Dendritic cell treated with granulocyte-macrophage colony-stimulating factor and Interleukin-4, amounts not matched to agents 40 ng/mL and 50 ng/mL, for 4 days (primary cell): Measurements from ENCODE around the gene FOS.
"Not testable (repeated sequence)": the region's sequence is repeated elsewhere in the genome, so short reads cannot be mapped to it uniquely, and the experiment has no call there.

ENCODE experiments used
- H3K27ac Mint-ChIP-seq: one replicate; pipeline ENCODE4 v1.8.0; 2022; ENCODE audit warnings: mild to moderate bottlenecking, mixed read lengths
- H3K27me3 Mint-ChIP-seq: one replicate; pipeline ENCODE4 v1.8.0; 2022; ENCODE audit warnings: mild to moderate bottlenecking, mixed read lengths
- H3K36me3 Mint-ChIP-seq: one replicate; pipeline ENCODE4 v1.8.0; 2022; ENCODE audit warnings: low read depth, mixed read lengths
- H3K4me1 Mint-ChIP-seq: one replicate; pipeline ENCODE4 v1.8.0; 2022; ENCODE audit warnings: low read depth, mixed read lengths
- H3K4me3 Mint-ChIP-seq: one replicate; pipeline ENCODE4 v1.8.0; 2022; ENCODE audit warnings: mild to moderate bottlenecking, moderate library complexity, mixed read lengths
- H3K9me3 Mint-ChIP-seq: one replicate; pipeline ENCODE4 v1.8.0; 2022; ENCODE audit warnings: mixed read lengths
- intact Hi-C: fragments of 100-400 bp; cut with micrococcal nuclease; formaldehyde crosslinking; loops from one replicate; pipeline ENCODE4 v1.15.0; 2022

The FOS gene

GRCh38 chr14:75297411-75298040 is 18.9 kb downstream of the FOS start:
- intact Hi-C loops, result loop anchor here (2.0 to 10.0 kb wide), 3 partner anchors 15 to 120 kb away; partner anchors contain the start of gene TMED10

GRCh38 chr14:75298187-75298965 is 19.7 kb downstream of the FOS start:
- Mint-ChIP-seq H3K36me3 (no peaks in the 10 kb centered on the region), H3K27me3 (no peaks in the 10 kb centered on the region), H3K9me3 (no peaks in the 10 kb centered on the region), H3K27ac (peak overlapping the region; percentile 98), H3K4me1 (peaks cover 81% of the 10 kb centered on the region), H3K4me3 (peak overlapping the region; percentile 9)
- intact Hi-C loops, result loop anchor here (2.0 to 10.0 kb wide), 3 partner anchors 16 to 121 kb away; partner anchors contain the start of gene TMED10

More at GRCh38 chr14:75297411-75298040, 18.9 kb downstream of the FOS start:
- Mint-ChIP-seq H3K4me1 (peaks cover 76% of the 10 kb centered on the region), H3K36me3 (no peaks in the 10 kb centered on the region), H3K9me3 (no peaks in the 10 kb centered on the region), H3K27me3 (no peaks in the 10 kb centered on the region), H3K4me3 (no peak overlapping the region), H3K27ac (peak overlapping the region; percentile 98)

DNA sequence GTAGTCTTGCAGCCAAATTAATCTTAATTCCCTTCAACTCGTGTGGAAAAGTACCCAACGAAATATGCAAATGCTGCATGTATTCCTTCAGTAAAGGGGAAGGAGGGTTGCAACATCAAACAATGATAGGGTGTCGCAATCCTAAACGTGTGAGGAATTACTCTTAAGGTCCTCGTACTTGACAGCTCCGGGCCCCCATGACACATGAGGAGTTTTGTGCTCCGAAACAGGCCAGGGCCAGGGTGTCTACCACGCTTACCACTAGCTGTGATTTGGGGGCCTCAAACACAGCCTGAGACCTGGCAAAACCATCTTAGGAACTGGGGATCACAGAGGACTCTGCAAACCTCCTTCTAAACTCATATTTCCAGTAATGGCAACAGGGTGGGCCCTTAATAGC is 20.4 kb downstream of the FOS start:
- intact Hi-C loops, result loop anchor here (2.0 to 10.0 kb wide), 3 partner anchors 16 to 122 kb away; partner anchors contain the start of gene TMED10
- Mint-ChIP-seq H3K27ac (peak overlapping the region; percentile 98), H3K4me1 (peaks cover 81% of the 10 kb centered on the region), H3K9me3 (no peaks in the 10 kb centered on the region), H3K27me3 (no peaks in the 10 kb centered on the region), H3K36me3 (no peaks in the 10 kb centered on the region), H3K4me3 (peak overlapping the region; percentile 9)

GRCh38 chr14:75299576-75299975 is 20.9 kb downstream of the FOS start:
- intact Hi-C loops, result loop anchor here (2.0 to 10.0 kb wide), 3 partner anchors 17 to 122 kb away; partner anchors contain the start of gene TMED10
- no peaks in the 10 kb centered on the region for H3K27me3 Mint-ChIP-seq
- peak overlapping the region; percentile 98 for H3K27ac Mint-ChIP-seq
- H3K36me3 Mint-ChIP-seq, result no peaks in the 10 kb centered on the region
- no peaks in the 10 kb centered on the region for H3K9me3 Mint-ChIP-seq
- H3K4me1 Mint-ChIP-seq, result peaks cover 81% of the 10 kb centered on the region
- H3K4me3 Mint-ChIP-seq, result no peak overlapping the region

DNA sequence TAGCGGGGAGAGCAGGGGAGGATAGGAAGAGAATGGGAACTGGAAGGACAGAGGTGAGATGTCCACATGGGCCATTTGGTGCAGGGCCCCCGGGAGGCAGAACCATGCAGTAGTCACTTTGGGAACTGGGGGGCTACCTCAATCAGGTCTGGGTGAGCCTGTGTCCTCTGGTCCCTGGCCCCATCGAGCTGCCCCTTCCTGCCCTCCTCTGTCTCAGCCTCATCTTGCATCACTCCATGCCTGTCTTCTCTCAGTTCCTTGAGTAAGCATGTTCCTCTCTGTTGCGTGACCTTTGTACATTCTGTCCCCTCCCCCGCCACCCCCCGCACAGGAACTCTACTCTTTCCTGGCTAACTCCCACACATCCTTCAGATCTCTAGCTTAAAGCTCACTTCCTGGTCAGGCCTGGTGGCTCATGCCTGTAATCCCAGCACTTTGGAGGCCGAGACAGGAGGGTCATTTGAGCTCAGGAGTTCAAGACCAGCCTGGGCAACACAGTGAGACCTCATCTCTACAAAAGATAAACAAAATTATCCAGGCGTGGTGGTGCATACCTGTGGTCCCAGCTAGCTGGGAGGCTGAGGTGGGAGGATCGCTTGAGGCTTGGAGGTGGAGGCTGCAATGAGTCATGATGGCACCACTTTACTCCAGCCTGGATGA is 23.2 kb downstream of the FOS start:
- Mint-ChIP-seq H3K27me3 (no peaks in the 10 kb centered on the region), H3K9me3 (no peaks in the 10 kb centered on the region), H3K36me3 (no peaks in the 10 kb centered on the region), H3K4me1 (peaks cover 63% of the 10 kb centered on the region), H3K27ac (peak overlapping the region; percentile 84), H3K4me3 (peak overlapping the region; percentile 11)
- intact Hi-C loops, result loop anchor here (10.0 kb wide), 1 partner anchor 153 kb away; no protein-coding TSS in a partner anchor

DNA sequence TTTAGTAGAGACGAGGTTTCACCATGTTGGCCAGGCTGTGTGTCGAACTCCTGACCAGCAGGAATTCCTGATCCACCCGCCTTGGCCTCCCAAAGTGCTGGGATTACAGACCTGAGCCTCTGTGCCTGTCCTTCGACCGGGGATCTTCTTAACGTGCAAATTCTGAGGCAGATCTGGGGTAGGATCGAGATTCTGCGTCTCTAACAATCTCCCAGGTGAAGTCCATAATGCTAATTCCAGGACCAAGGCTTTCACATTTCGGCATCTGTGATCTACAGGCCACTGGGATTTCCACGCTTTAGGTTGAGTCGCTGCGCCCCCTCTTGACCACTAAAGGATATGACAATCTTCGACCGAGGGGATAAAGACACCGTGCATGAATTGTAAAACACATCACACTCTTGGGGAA is 24.8 kb downstream of the FOS start:
- H3K36me3 Mint-ChIP-seq, result no peaks in the 10 kb centered on the region
- H3K9me3 Mint-ChIP-seq, result no peaks in the 10 kb centered on the region
- peaks cover 58% of the 10 kb centered on the region for H3K4me1 Mint-ChIP-seq
- peak overlapping the region; percentile 9 for H3K4me3 Mint-ChIP-seq
- H3K27me3 Mint-ChIP-seq, result no peaks in the 10 kb centered on the region
- intact Hi-C loops, result loop anchor here (1.0 to 10.0 kb wide), 2 partner anchors 151 to 171 kb away; no protein-coding TSS in a partner anchor
- peak overlapping the region; percentile 84 for H3K27ac Mint-ChIP-seq

- H3K4me3 Mint-ChIP-seq, H3K36me3 Mint-ChIP-seq, H3K27me3 Mint-ChIP-seq, H3K9me3 Mint-ChIP-seq, H3K27ac Mint-ChIP-seq: not testable (repeated sequence)
- intact Hi-C loops, result loop anchor here (5.0 to 10.0 kb wide), 2 partner anchors 148 to 256 kb away; no protein-coding TSS in a partner anchor
- H3K4me1 Mint-ChIP-seq, result peaks cover 33% of the 10 kb centered on the region
These were observed 27.8 kb downstream of the FOS start for GRCh38 chr14:75306410-75306809.

DNA sequence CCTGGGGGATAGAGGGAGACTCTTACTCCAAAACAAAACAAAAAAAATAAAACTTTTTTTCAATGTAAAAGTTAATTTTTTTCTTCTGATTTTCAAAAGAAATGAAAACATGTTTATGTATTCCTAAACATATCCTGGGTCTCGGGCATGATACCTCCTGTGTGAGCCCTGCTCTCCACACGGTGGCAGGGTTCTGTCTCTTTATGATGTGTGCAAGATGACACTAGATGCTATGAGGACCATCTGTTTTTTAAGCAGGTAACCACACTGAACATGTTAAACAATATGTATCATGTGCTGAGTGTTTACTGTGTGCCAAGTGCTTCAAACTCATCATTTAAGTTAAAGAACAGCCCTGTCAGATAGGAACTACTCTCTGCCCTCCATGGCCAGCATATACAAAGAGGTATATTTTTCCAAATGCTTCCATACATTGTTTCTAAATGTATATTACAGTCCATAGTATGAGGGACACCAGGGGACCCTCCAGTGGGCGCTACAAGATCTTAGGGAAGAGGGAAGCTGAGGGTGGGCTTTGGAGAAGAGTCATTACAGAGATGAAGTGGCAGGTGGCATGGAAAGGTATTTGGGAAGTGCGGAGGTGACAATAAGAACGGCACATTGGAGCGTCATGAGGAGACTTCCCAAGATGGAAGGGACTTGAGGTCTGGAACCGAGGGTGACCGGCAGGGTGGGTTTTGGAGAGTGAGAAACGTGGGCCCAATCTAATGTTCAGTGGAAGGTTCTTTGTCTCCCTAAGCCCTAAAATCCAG is 28.5 kb downstream of the FOS start:
- intact Hi-C loops, result loop anchor here (5.0 to 10.0 kb wide), 2 partner anchors 148 to 255 kb away; no protein-coding TSS in a partner anchor
- H3K27me3 Mint-ChIP-seq, result no peaks in the 10 kb centered on the region
- no peaks in the 10 kb centered on the region for H3K9me3 Mint-ChIP-seq
- H3K36me3 Mint-ChIP-seq, result no peaks in the 10 kb centered on the region
- H3K4me3 Mint-ChIP-seq, result no peak overlapping the region
- H3K4me1 Mint-ChIP-seq, result peaks cover 29% of the 10 kb centered on the region
- H3K27ac Mint-ChIP-seq, result no peak overlapping the region

DNA sequence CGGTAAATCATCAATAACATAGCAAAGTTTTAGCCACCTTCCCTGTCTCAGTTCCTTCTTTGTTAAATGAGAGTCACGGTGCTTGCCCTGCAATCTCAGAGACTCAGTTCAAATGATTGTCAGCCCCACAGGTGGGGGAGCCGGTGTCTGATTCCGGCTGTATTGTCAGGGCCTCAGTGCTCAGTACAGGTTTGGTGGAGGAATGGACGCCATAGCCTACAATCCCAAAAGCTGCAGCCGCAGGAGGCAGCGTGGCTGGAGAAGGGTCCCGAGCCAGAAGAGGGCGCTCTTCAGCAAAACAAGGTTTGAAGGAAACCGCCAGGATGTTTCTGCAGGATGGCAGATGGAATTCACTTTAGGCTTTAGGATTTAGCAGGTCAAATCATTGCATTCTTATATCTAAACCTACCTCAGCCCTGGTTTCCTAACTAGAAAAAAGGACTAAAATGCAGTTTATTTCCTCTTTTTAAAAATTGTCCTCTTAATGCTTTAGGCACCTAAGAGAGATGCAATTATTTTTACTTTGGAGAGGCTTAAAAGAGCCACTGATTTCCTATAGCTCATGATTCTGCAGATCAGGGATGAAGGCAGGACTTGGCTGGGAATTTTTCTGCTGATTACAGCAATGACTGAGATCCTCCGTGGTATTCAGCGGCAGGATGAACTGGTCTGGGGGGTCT is 29.2 kb downstream of the FOS start:
- intact Hi-C loops, result loop anchor here (1.0 to 10.0 kb wide), 3 partner anchors 147 to 254 kb away; no protein-coding TSS in a partner anchor
- no peaks in the 10 kb centered on the region for H3K27me3 Mint-ChIP-seq
- H3K9me3 Mint-ChIP-seq, result no peaks in the 10 kb centered on the region
- H3K27ac Mint-ChIP-seq, result no peak overlapping the region
- H3K36me3 Mint-ChIP-seq, result no peaks in the 10 kb centered on the region
- H3K4me1 Mint-ChIP-seq, result peaks cover 21% of the 10 kb centered on the region
- no peak overlapping the region for H3K4me3 Mint-ChIP-seq

- intact Hi-C loops, result loop anchor here (1.0 to 10.0 kb wide), 3 partner anchors 146 to 253 kb away; no protein-coding TSS in a partner anchor
- H3K4me3 Mint-ChIP-seq, H3K36me3 Mint-ChIP-seq, H3K27me3 Mint-ChIP-seq, H3K27ac Mint-ChIP-seq, H3K9me3 Mint-ChIP-seq: not testable (repeated sequence)
- H3K4me1 Mint-ChIP-seq, result peaks cover 22% of the 10 kb centered on the region
These were observed 30.4 kb downstream of the FOS start for GRCh38 chr14:75308991-75309390.

DNA sequence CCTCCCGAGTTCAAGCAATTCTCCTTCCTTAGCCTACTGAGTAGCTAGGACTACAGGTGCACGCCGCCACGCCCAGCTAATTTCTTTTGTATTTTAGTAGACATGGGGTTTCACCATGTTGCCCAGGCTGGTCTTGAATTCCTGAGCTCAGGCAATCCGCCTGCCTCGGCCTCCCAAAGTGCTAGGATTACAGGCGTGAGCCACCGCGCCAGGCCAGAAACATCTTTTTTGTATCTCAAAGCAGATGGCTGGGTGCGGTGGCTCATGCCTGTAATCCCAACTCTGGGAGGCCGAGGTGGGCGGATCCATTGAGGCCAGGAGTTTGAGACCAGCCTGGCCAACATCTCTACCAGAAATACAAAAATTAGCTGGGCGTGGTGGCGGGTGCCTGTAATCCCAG is 30.9 kb downstream of the FOS start:
- H3K27me3 Mint-ChIP-seq, H3K9me3 Mint-ChIP-seq, H3K36me3 Mint-ChIP-seq, H3K4me3 Mint-ChIP-seq, H3K27ac Mint-ChIP-seq: not testable (repeated sequence)
- peaks cover 22% of the 10 kb centered on the region for H3K4me1 Mint-ChIP-seq
- intact Hi-C loops, result loop anchor here (5.0 to 10.0 kb wide), 2 partner anchors 145 to 253 kb away; no protein-coding TSS in a partner anchor

GRCh38 chr14:75310295-75311111 is 31.9 kb downstream of the FOS start:
- Mint-ChIP-seq H3K27me3 (peaks cover 1% of the 10 kb centered on the region), H3K9me3 (no peaks in the 10 kb centered on the region), H3K27ac (no peak overlapping the region), H3K4me1 (peaks cover 25% of the 10 kb centered on the region), H3K4me3 (no peak overlapping the region), H3K36me3 (no peaks in the 10 kb centered on the region)
- intact Hi-C loops, result no loop called here
